ENCODE data around the gene PPP1R16B. TPM values are rescaled to one million over a fixed set of nuclear protein-coding genes. Genes with fewer than 3 reads are reported as not detected.
"Not testable (repeated sequence)": the region's sequence is repeated elsewhere in the genome, so short reads cannot be mapped to it uniquely, and the experiment has no call there.

Gene PPP1R16B
- total RNA-seq, 2 experiments from 2014 or later = 87.6 to 91.1 TPM

GRCh38 chr20:38953630-38954340, 148.3 kb downstream of the PPP1R16B start:
- DNase-seq (no peak), ATAC-seq (ENCODE audit: poor library complexity) (no peak)
- H3K27me3 Mint-ChIP-seq = no peaks in the 10 kb centered on the region
- no peaks in the 10 kb centered on the region for H3K27me3 ChIP-seq (ENCODE audit: control insufficient read depth in 1 of 2, insufficient read depth in 2 of 2, low read length in 2 of 2)
- no peaks in the 10 kb centered on the region for H3K9me3 Mint-ChIP-seq
- H3K9me3 ChIP-seq (ENCODE audit: control insufficient read depth in 1 of 2, insufficient read depth in 1 of 2, low read length in 2 of 2) = no peaks in the 10 kb centered on the region
- H3K36me3 Mint-ChIP-seq (ENCODE audit: low read depth) = no peaks in the 10 kb centered on the region
- intact Hi-C loops (cut with DNase I, micrococcal nuclease) = no loop called here
- CTCF ChIA-PET = no interaction called here
- no peaks in the 10 kb centered on the region for H3K4me1 ChIP-seq (ENCODE audit: insufficient read depth, low read length)
- POLR2A ChIA-PET = no interaction called here
- H3K27ac Mint-ChIP-seq = no peak overlapping the region
- H3K36me3 ChIP-seq (ENCODE audit: insufficient read depth, low read length) = peaks cover 3% of the 10 kb centered on the region
- H3K4me3 ChIP-seq (ENCODE audit: low read length) = no peak overlapping the region
- TF ChIP-seq, protein P1, sequence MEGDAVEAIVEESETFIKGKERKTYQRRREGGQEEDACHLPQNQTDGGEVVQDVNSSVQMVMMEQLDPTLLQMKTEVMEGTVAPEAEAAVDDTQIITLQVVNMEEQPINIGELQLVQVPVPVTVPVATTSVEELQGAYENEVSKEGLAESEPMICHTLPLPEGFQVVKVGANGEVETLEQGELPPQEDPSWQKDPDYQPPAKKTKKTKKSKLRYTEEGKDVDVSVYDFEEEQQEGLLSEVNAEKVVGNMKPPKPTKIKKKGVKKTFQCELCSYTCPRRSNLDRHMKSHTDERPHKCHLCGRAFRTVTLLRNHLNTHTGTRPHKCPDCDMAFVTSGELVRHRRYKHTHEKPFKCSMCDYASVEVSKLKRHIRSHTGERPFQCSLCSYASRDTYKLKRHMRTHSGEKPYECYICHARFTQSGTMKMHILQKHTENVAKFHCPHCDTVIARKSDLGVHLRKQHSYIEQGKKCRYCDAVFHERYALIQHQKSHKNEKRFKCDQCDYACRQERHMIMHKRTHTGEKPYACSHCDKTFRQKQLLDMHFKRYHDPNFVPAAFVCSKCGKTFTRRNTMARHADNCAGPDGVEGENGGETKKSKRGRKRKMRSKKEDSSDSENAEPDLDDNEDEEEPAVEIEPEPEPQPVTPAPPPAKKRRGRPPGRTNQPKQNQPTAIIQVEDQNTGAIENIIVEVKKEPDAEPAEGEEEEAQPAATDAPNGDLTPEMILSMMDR (IDR thresholded peaks at IDR 0.05) = no peak
- H3K4me1 Mint-ChIP-seq (ENCODE audit: low read depth) = no peaks in the 10 kb centered on the region
- H3K4me3 Mint-ChIP-seq = no peak overlapping the region
- no peak overlapping the region for H3K27ac ChIP-seq (ENCODE audit: low read depth in 1 of 2, low read length in 2 of 2)

- intact Hi-C loops (cut with DNase I, micrococcal nuclease) = no loop called here
- H3K36me3 ChIP-seq (ENCODE audit: insufficient read depth, low read length) = no peaks in the 10 kb centered on the region
- ChIA-PET POLR2A (no interaction called here), CTCF (no interaction called here)
- ATAC-seq (ENCODE audit: poor library complexity) = no peak
- no peak overlapping the region for H3K27ac ChIP-seq (ENCODE audit: low read depth in 1 of 2, low read length in 2 of 2)
- no peaks in the 10 kb centered on the region for H3K36me3 Mint-ChIP-seq (ENCODE audit: low read depth)
- no peaks in the 10 kb centered on the region for H3K9me3 Mint-ChIP-seq
- no peak overlapping the region for H3K4me3 Mint-ChIP-seq
- peaks cover 8% of the 10 kb centered on the region for H3K4me1 ChIP-seq (ENCODE audit: insufficient read depth, low read length)
- no peaks in the 10 kb centered on the region for H3K9me3 ChIP-seq (ENCODE audit: control insufficient read depth in 1 of 2, insufficient read depth in 1 of 2, low read length in 2 of 2)
- DNase-seq = no peak
- peaks cover 11% of the 10 kb centered on the region for H3K4me1 Mint-ChIP-seq (ENCODE audit: low read depth)
- TF ChIP-seq, protein P1 (IDR thresholded peaks at IDR 0.05) = no peak
- no peak overlapping the region for H3K4me3 ChIP-seq (ENCODE audit: low read length)
- H3K27me3 ChIP-seq (ENCODE audit: control insufficient read depth in 1 of 2, insufficient read depth in 2 of 2, low read length in 2 of 2) = no peaks in the 10 kb centered on the region
- no peak overlapping the region for H3K27ac Mint-ChIP-seq
- no peaks in the 10 kb centered on the region for H3K27me3 Mint-ChIP-seq
Observed at GRCh38 chr20:38957235-38957876, 151.9 kb downstream of the PPP1R16B start.

- Mint-ChIP-seq H3K27me3 (no peaks in the 10 kb centered on the region), H3K36me3 (ENCODE audit: low read depth) (peaks cover 6% of the 10 kb centered on the region), H3K9me3 (no peaks in the 10 kb centered on the region), H3K4me3 (no peak overlapping the region), H3K27ac (no peak overlapping the region), H3K4me1 (ENCODE audit: low read depth) (peaks cover 17% of the 10 kb centered on the region)
- TF ChIP-seq, protein P1 (IDR thresholded peaks at IDR 0.05) = no peak
- intact Hi-C loops (cut with DNase I, micrococcal nuclease) = no loop called here
- Histone ChIP-seq H3K9me3 (ENCODE audit: control insufficient read depth in 1 of 2, insufficient read depth in 1 of 2, low read length in 2 of 2) (no peaks in the 10 kb centered on the region), H3K4me1 (ENCODE audit: insufficient read depth, low read length) (peaks cover 14% of the 10 kb centered on the region), H3K27me3 (ENCODE audit: control insufficient read depth in 1 of 2, insufficient read depth in 2 of 2, low read length in 2 of 2) (no peaks in the 10 kb centered on the region), H3K27ac (ENCODE audit: low read depth in 1 of 2, low read length in 2 of 2) (no peak overlapping the region), H3K4me3 (ENCODE audit: low read length) (no peak overlapping the region), H3K36me3 (ENCODE audit: insufficient read depth, low read length) (no peaks in the 10 kb centered on the region)
- POLR2A ChIA-PET = no interaction called here
- DNase-seq (no peak), ATAC-seq (ENCODE audit: poor library complexity) (no peak)
- CTCF ChIA-PET = no interaction called here
Observed at GRCh38 chr20:38957915-38958485, 152.5 kb downstream of the PPP1R16B start.

DNA sequence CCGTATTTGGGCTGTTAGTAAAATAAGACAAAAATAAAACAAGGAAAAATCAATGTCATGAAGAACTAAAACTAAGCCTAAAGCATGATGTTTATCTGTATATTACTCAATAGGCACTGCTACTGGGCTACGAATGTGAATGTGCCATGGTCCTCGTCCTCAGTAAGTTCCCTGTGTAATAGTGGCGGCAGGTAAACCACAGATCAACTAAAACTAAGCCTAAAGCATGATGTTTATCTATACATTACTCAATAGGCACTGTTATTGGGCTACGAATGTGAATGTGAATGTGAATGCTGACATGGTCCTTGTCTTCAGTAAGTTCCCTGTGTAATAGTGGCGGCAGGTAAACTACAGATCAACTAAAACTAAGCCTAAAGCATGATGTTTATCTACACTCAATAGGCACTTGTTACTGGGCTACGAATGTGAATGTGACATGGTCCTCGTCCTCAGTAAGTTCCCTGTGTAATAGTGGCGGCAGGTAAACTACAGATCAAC, 154.7 kb downstream of the PPP1R16B start:
- H3K27ac Mint-ChIP-seq; H3K9me3 ChIP-seq (ENCODE audit: control insufficient read depth in 1 of 2, insufficient read depth in 1 of 2, low read length in 2 of 2); H3K36me3 ChIP-seq (ENCODE audit: insufficient read depth, low read length); H3K27ac ChIP-seq (ENCODE audit: low read depth in 1 of 2, low read length in 2 of 2); H3K9me3 Mint-ChIP-seq; H3K4me3 ChIP-seq (ENCODE audit: low read length); ATAC-seq (ENCODE audit: poor library complexity); DNase-seq; H3K27me3 ChIP-seq (ENCODE audit: control insufficient read depth in 1 of 2, insufficient read depth in 2 of 2, low read length in 2 of 2); H3K27me3 Mint-ChIP-seq: not testable (repeated sequence)
- H3K4me1 ChIP-seq (ENCODE audit: insufficient read depth, low read length) = peaks cover 16% of the 10 kb centered on the region
- intact Hi-C loops (cut with DNase I, micrococcal nuclease) = loop anchor here (5.0 to 10.0 kb wide), 4 partner anchors 153 to 523 kb away; partner anchors contain the start of genes ACTR5 (in 1 of the 2), PPP1R16B (in 1 of the 2), RALGAPB (in 1 of the 2) and SNHG17 (in 1 of the 2)
- H3K4me1 Mint-ChIP-seq (ENCODE audit: low read depth) = peaks cover 27% of the 10 kb centered on the region
- POLR2A ChIA-PET = interaction anchor here (2.4 to 3.3 kb wide), 2 partner anchors 34 to 85 kb away, joined by 17 to 38 read pairs; partner anchors contain the start of gene FAM83D
- CTCF ChIA-PET = interaction anchor here (1.1 to 3.2 kb wide), 2 partner anchors 34 to 314 kb away, joined by 3 to 25 read pairs; partner anchors contain the start of gene FAM83D
- H3K4me3 Mint-ChIP-seq = peak overlapping the region; percentile 11
- peaks cover 15% of the 10 kb centered on the region for H3K36me3 Mint-ChIP-seq (ENCODE audit: low read depth)

Data from CD4-positive, alpha-beta T cell (primary cell).